ENCODE results near the gene ATP11B.

ATP11B gene

GRCh38 chr3:182911782-182912111 lies 118.4 kb downstream of the ATP11B start:
- H3K27ac Mint-ChIP-seq = no peak overlapping the region
- H3K4me3 Mint-ChIP-seq = no peak overlapping the region
- no peaks in the 10 kb centered on the region for H3K27me3 Mint-ChIP-seq (ENCODE audit: low read depth)
- H3K4me1 Mint-ChIP-seq = peaks cover under 1% of the 10 kb centered on the region
- H3K9me3 Mint-ChIP-seq = no peaks in the 10 kb centered on the region
- H3K36me3 Mint-ChIP-seq (ENCODE audit: low read depth) = peaks cover 6% of the 10 kb centered on the region
- no peak for TF ChIP-seq CTCF (IDR thresholded peaks at IDR 0.05; ENCODE audit: unreplicated experiment in 3 of 3)

GRCh38 chr3:182912474-182912873 lies 119.2 kb downstream of the ATP11B start:
- H3K4me3 Mint-ChIP-seq = no peak overlapping the region
- TF ChIP-seq CTCF (IDR thresholded peaks at IDR 0.05; ENCODE audit: unreplicated experiment in 3 of 3) = no peak

GRCh38 chr3:182913889-182914288 lies 120.6 kb downstream of the ATP11B start:
- TF ChIP-seq CTCF (IDR thresholded peaks at IDR 0.05; ENCODE audit: unreplicated experiment in 3 of 3) = no peak
- Mint-ChIP-seq H3K4me1 (peaks cover 7% of the 10 kb centered on the region), H3K27ac (no peak overlapping the region), H3K4me3 (no peak overlapping the region), H3K36me3 (ENCODE audit: low read depth) (peaks cover 6% of the 10 kb centered on the region), H3K27me3 (ENCODE audit: low read depth) (no peaks in the 10 kb centered on the region), H3K9me3 (no peaks in the 10 kb centered on the region)

More at GRCh38 chr3:182912474-182912873, 119.2 kb downstream of the ATP11B start:
- Mint-ChIP-seq H3K36me3 (ENCODE audit: low read depth) (peaks cover 6% of the 10 kb centered on the region), H3K4me1 (peaks cover 7% of the 10 kb centered on the region), H3K27ac (no peak overlapping the region), H3K9me3 (no peaks in the 10 kb centered on the region), H3K27me3 (ENCODE audit: low read depth) (no peaks in the 10 kb centered on the region)

GRCh38 chr3:182914341-182914740 lies 121.0 kb downstream of the ATP11B start:
- H3K36me3 Mint-ChIP-seq (ENCODE audit: low read depth) = peaks cover 6% of the 10 kb centered on the region
- no peaks in the 10 kb centered on the region for H3K27me3 Mint-ChIP-seq (ENCODE audit: low read depth)
- no peak for TF ChIP-seq CTCF (IDR thresholded peaks at IDR 0.05; ENCODE audit: unreplicated experiment in 3 of 3)
- no peaks in the 10 kb centered on the region for H3K9me3 Mint-ChIP-seq
- no peak overlapping the region for H3K4me3 Mint-ChIP-seq
- no peak overlapping the region for H3K27ac Mint-ChIP-seq
- peaks cover 7% of the 10 kb centered on the region for H3K4me1 Mint-ChIP-seq

- Mint-ChIP-seq H3K27me3 (ENCODE audit: low read depth) (no peaks in the 10 kb centered on the region), H3K4me3 (no peak overlapping the region), H3K36me3 (ENCODE audit: low read depth) (peaks cover 6% of the 10 kb centered on the region), H3K27ac (no peak overlapping the region), H3K9me3 (no peaks in the 10 kb centered on the region), H3K4me1 (peaks cover 14% of the 10 kb centered on the region)
- TF ChIP-seq CTCF (IDR thresholded peaks at IDR 0.05; ENCODE audit: unreplicated experiment in 3 of 3) = no peak
Observed at GRCh38 chr3:182917134-182917533, 123.8 kb downstream of the ATP11B start.

- Mint-ChIP-seq H3K36me3 (ENCODE audit: low read depth) (peaks cover 7% of the 10 kb centered on the region), H3K27ac (no peak overlapping the region), H3K4me1 (peaks cover 14% of the 10 kb centered on the region), H3K4me3 (no peak overlapping the region), H3K27me3 (ENCODE audit: low read depth) (no peaks in the 10 kb centered on the region), H3K9me3 (no peaks in the 10 kb centered on the region)
- no peak for TF ChIP-seq CTCF (IDR thresholded peaks at IDR 0.05; ENCODE audit: unreplicated experiment in 3 of 3)
Observed at GRCh38 chr3:182919866-182920357, 126.6 kb downstream of the ATP11B start.

Data from nephron (organoid).